Stomach (tissue), 4 donors: ENCODE results near the gene GRHL3.

Experiments
- EP300 ChIP-seq: sonication (generic); formaldehyde crosslinking; IDR thresholded peaks from one replicate; pipeline ENCODE4 v1.6.1; 2017; ENCODE audit warnings: antibody characterized with exemption
- POLR2A ChIP-seq, 4 donors: fragments of 450-650 bp; IDR thresholded peaks; one replicate each; pipeline ENCODE4 v1.6.1; 2016; ENCODE audit warnings: antibody characterized with exemption in 4 of 4, control low read depth in 2 of 4, mild to moderate bottlenecking in 1 of 4, moderate library complexity in 1 of 4
- POLR2AphosphoS5 ChIP-seq, 3 donors: sonication (generic); formaldehyde crosslinking; IDR thresholded peaks; one replicate each; pipeline ENCODE4 v1.6.1; 2016; ENCODE audit warnings: antibody characterized with exemption in 3 of 3
- TF ChIP-seq, protein P1 (sequence below), 7 experiments: fragments of 450-650 bp in 4 of 7; fragments of 200-600 bp in 3 of 7; sonication (generic) in 3 of 7; IDR thresholded peaks; one replicate each; pipeline ENCODE4 v1.5.1; 2016 to 2019; ENCODE audit warnings: antibody characterized with exemption in 7 of 7, control low read depth in 2 of 7, mild to moderate bottlenecking in 1 of 7

DNA sequence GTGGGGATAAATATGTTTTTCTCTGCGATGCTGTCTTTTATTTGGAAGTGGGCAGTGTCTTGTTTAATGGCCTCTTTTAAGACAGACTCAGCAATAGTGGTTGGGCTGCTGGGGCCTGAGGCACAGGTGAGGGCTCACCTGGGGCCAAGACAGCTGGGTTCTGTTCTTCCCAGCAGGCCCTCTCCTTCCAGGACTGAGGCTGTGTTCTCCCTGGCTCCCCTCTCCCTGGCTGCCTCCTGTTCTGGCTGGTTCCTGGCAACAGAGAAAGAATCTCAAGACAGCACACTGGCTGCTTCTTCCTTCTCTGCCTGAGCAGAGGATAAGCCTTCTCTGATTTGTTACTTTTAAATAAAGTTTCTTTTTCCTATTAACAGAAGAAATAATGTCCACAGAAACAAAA is 7.4 kb upstream of the GRHL3 start:
- TF ChIP-seq POLR2A (IDR thresholded peaks at IDR 0.05), result no peak
- TF ChIP-seq, protein P1, sequence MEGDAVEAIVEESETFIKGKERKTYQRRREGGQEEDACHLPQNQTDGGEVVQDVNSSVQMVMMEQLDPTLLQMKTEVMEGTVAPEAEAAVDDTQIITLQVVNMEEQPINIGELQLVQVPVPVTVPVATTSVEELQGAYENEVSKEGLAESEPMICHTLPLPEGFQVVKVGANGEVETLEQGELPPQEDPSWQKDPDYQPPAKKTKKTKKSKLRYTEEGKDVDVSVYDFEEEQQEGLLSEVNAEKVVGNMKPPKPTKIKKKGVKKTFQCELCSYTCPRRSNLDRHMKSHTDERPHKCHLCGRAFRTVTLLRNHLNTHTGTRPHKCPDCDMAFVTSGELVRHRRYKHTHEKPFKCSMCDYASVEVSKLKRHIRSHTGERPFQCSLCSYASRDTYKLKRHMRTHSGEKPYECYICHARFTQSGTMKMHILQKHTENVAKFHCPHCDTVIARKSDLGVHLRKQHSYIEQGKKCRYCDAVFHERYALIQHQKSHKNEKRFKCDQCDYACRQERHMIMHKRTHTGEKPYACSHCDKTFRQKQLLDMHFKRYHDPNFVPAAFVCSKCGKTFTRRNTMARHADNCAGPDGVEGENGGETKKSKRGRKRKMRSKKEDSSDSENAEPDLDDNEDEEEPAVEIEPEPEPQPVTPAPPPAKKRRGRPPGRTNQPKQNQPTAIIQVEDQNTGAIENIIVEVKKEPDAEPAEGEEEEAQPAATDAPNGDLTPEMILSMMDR (IDR thresholded peaks at IDR 0.05), result no peak
- TF ChIP-seq POLR2AphosphoS5 (IDR thresholded peaks at IDR 0.05), result no peak
- TF ChIP-seq EP300, result no peak
